GM23338 (cell line): ENCODE measurements around the gene FAM174C. TPM values are rescaled to one million over a fixed set of nuclear protein-coding genes. Genes with fewer than 3 reads are reported as not detected.

Experiments used
- CREB1 ChIP-seq: fragments of 250-450 bp; sonication (Bioruptor Pico); IDR thresholded peaks from 2 replicates; pipeline ENCODE4 v1.5.0; 2020; ENCODE audit warnings: low read depth, mild to moderate bottlenecking, moderate library complexity
- CTCF ChIP-seq, 2 experiments: fragments of 200-600 bp in 1 of 2; sonication (generic) in 1 of 2; conservative IDR thresholded peaks; 2 replicates each; pipeline versions ENCODE4 v1.5.1 to v1.6.1; 2016 to 2017; ENCODE audit warnings: antibody characterized with exemption in 2 of 2, low read depth in 2 of 2, mild to moderate bottlenecking in 2 of 2, moderate library complexity in 1 of 2
- EZH2 ChIP-seq: fragments of 200-600 bp; sonication (generic); IDR thresholded peaks from one replicate; pipeline ENCODE4 v1.8.0; 2017; ENCODE audit warnings: antibody characterized with exemption, mild to moderate bottlenecking, low read depth; ENCODE audit not compliant: unreplicated experiment
- EZH2phosphoT487 ChIP-seq: fragments of 200-600 bp; sonication (generic); IDR thresholded peaks from one replicate; pipeline ENCODE4 v1.8.1; 2018; ENCODE audit warnings: antibody characterized with exemption; ENCODE audit not compliant: unreplicated experiment
- JUNB ChIP-seq: IDR thresholded peaks from one replicate; pipeline ENCODE4 v1.6.1; 2016; ENCODE audit warnings: antibody characterized with exemption; ENCODE audit not compliant: unreplicated experiment
- ZNF114 ChIP-seq: fragments of 250-450 bp; sonication (Bioruptor Pico); IDR thresholded peaks from 2 replicates; pipeline ENCODE4 v1.5.0; 2020; ENCODE audit warnings: mild to moderate bottlenecking, moderate library complexity
- ZNF331 ChIP-seq: fragments of 250-450 bp; sonication (Bioruptor Pico); IDR thresholded peaks from 2 replicates; pipeline ENCODE4 v1.5.0; 2020; ENCODE audit warnings: low read depth, mild to moderate bottlenecking, moderate library complexity
- polyA plus RNA-seq: library from polyadenylated mRNA; unstranded; fragments of >200 nt; fragmentation: Nextera tagmentation; extraction: Ambion mirVana; gene quantifications from 2 replicates; pipeline ENCODE4 v1.2.1, GENCODE V29; 2016
- total RNA-seq: library from RNA; depleted of rRNA; stranded (reverse); fragments of >200 nt; shearing (Covaris generic); gene quantifications from 2 replicates; pipeline ENCODE4 v1.2.3, GENCODE V29; 2014
- TF ChIP-seq, protein P1 (sequence below): fragments of 250-450 bp; sonication (Bioruptor Pico); IDR thresholded peaks from 2 replicates; pipeline ENCODE4 v1.5.0; 2020; ENCODE audit warnings: mild to moderate bottlenecking, moderate library complexity
- TF ChIP-seq, protein P2 (sequence below): IDR thresholded peaks from 2 replicates; pipeline ENCODE4 v1.6.1; 2016; ENCODE audit warnings: antibody characterized with exemption

FAM174C gene
- total and polyA plus RNA-seq, 2 experiments from 2014 or later: 60.4 to 68.0 TPM

- TF ChIP-seq, protein P1, sequence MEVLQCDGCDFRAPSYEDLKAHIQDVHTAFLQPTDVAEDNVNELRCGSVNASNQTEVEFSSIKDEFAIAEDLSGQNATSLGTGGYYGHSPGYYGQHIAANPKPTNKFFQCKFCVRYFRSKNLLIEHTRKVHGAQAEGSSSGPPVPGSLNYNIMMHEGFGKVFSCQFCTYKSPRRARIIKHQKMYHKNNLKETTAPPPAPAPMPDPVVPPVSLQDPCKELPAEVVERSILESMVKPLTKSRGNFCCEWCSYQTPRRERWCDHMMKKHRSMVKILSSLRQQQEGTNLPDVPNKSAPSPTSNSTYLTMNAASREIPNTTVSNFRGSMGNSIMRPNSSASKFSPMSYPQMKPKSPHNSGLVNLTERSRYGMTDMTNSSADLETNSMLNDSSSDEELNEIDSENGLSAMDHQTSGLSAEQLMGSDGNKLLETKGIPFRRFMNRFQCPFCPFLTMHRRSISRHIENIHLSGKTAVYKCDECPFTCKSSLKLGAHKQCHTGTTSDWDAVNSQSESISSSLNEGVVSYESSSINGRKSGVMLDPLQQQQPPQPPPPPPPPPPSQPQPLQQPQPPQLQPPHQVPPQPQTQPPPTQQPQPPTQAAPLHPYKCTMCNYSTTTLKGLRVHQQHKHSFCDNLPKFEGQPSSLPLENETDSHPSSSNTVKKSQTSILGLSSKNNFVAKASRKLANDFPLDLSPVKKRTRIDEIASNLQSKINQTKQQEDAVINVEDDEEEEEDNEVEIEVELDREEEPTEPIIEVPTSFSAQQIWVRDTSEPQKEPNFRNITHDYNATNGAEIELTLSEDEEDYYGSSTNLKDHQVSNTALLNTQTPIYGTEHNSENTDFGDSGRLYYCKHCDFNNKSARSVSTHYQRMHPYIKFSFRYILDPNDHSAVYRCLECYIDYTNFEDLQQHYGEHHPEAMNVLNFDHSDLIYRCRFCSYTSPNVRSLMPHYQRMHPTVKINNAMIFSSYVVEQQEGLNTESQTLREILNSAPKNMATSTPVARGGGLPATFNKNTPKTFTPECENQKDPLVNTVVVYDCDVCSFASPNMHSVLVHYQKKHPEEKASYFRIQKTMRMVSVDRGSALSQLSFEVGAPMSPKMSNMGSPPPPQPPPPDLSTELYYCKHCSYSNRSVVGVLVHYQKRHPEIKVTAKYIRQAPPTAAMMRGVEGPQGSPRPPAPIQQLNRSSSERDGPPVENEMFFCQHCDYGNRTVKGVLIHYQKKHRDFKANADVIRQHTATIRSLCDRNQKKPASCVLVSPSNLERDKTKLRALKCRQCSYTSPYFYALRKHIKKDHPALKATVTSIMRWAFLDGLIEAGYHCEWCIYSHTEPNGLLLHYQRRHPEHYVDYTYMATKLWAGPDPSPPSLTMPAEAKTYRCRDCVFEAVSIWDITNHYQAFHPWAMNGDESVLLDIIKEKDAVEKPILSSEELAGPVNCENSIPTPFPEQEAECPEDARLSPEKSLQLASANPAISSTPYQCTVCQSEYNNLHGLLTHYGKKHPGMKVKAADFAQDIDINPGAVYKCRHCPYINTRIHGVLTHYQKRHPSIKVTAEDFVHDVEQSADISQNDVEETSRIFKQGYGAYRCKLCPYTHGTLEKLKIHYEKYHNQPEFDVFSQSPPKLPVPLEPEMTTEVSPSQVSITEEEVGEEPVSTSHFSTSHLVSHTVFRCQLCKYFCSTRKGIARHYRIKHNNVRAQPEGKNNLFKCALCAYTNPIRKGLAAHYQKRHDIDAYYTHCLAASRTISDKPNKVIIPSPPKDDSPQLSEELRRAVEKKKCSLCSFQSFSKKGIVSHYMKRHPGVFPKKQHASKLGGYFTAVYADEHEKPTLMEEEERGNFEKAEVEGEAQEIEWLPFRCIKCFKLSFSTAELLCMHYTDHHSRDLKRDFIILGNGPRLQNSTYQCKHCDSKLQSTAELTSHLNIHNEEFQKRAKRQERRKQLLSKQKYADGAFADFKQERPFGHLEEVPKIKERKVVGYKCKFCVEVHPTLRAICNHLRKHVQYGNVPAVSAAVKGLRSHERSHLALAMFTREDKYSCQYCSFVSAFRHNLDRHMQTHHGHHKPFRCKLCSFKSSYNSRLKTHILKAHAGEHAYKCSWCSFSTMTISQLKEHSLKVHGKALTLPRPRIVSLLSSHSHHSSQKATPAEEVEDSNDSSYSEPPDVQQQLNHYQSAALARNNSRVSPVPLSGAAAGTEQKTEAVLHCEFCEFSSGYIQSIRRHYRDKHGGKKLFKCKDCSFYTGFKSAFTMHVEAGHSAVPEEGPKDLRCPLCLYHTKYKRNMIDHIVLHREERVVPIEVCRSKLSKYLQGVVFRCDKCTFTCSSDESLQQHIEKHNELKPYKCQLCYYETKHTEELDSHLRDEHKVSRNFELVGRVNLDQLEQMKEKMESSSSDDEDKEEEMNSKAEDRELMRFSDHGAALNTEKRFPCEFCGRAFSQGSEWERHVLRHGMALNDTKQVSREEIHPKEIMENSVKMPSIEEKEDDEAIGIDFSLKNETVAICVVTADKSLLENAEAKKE: no peak
- no peak for TF ChIP-seq EZH2phosphoT487
- TF ChIP-seq ZNF331: no peak
- TF ChIP-seq CTCF (conservative IDR thresholded peaks at IDR 0.05; ENCODE audit: low read depth in 2 of 2): no peak
- no peak for TF ChIP-seq EZH2
- TF ChIP-seq ZNF114: no peak
- TF ChIP-seq JUNB: no peak
- TF ChIP-seq, protein P2, sequence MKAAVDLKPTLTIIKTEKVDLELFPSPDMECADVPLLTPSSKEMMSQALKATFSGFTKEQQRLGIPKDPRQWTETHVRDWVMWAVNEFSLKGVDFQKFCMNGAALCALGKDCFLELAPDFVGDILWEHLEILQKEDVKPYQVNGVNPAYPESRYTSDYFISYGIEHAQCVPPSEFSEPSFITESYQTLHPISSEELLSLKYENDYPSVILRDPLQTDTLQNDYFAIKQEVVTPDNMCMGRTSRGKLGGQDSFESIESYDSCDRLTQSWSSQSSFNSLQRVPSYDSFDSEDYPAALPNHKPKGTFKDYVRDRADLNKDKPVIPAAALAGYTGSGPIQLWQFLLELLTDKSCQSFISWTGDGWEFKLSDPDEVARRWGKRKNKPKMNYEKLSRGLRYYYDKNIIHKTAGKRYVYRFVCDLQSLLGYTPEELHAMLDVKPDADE: no peak
- TF ChIP-seq CREB1 (CRISPR knock-in tag): no peak
Observed at GRCh38 chr19:1251330-1252220, 23.8 kb upstream of the FAM174C start (continued).
